Loucy (cell line): ENCODE data around the gene NLRP9.

Experiments used
- CTCF ChIP-seq: fragments of 200-600 bp; sonication (generic); conservative IDR thresholded peaks from 2 replicates; pipeline ENCODE4 v1.5.1; 2014; ENCODE audit warnings: mild to moderate bottlenecking, antibody characterized with exemption, low read length
- EZH2phosphoT487 ChIP-seq: fragments of 200-600 bp; IDR thresholded peaks from 2 replicates; pipeline ENCODE4 v1.6.1; 2018; ENCODE audit warnings: antibody characterized with exemption, mild to moderate bottlenecking, moderate library complexity, borderline replicate concordance

GRCh38 chr19:55680339-55681130 lies 57.7 kb downstream of the NLRP9 start:
- TF ChIP-seq CTCF (no peak), EZH2phosphoT487 (no peak)
